ENCODE measurements around the gene FAM83D.
A peak's percentile ranks its signal among the peaks of the same experiment; 100 is the strongest.
"Not testable (repeated sequence)": the region's sequence is repeated elsewhere in the genome, so short reads cannot be mapped to it uniquely, and the experiment has no call there.

Gene FAM83D

GRCh38 chr20:38957915-38958485, 31.8 kb downstream of the FAM83D start:
- DNase-seq (ENCODE audit: low spot score) = no peak
- no peak for TF ChIP-seq CTCF (IDR thresholded peaks at IDR 0.05; ENCODE audit: extremely low read depth, insufficient read depth, missing control alignments)
- in situ Hi-C loops (cut with MboI; ENCODE audit: low pct_unique_long_range_greater_than_20kb, low sequenced_read_pairs, unreplicated experiment) = no loop called here

GRCh38 chr20:38960187-38960687, 34.0 kb downstream of the FAM83D start:
- in situ Hi-C loops (cut with MboI; ENCODE audit: low pct_unique_long_range_greater_than_20kb, low sequenced_read_pairs, unreplicated experiment); DNase-seq (ENCODE audit: low spot score): not testable (repeated sequence)

- DNase-seq (ENCODE audit: low spot score) = no peak
- in situ Hi-C loops (cut with MboI; ENCODE audit: low pct_unique_long_range_greater_than_20kb, low sequenced_read_pairs, unreplicated experiment) = no loop called here
- TF ChIP-seq CTCF (IDR thresholded peaks at IDR 0.05; ENCODE audit: extremely low read depth, insufficient read depth, missing control alignments) = no peak
Observed at GRCh38 chr20:38961530-38962043, 35.4 kb downstream of the FAM83D start.

- peak; percentile 99 for DNase-seq (ENCODE audit: low spot score)
- TF ChIP-seq CTCF (IDR thresholded peaks at IDR 0.05; ENCODE audit: extremely low read depth, insufficient read depth, missing control alignments) = peak; percentile 34
- in situ Hi-C loops (cut with MboI; ENCODE audit: low pct_unique_long_range_greater_than_20kb, low sequenced_read_pairs, unreplicated experiment) = no loop called here
Observed at GRCh38 chr20:38962044-38962927, 36.1 kb downstream of the FAM83D start, which contains the start of gene DHX35. TSS of gene DHX35 (plus strand) at chr20:38962344. CDS start at chr20:38962368, 24 bp downstream.

- in situ Hi-C loops (cut with MboI; ENCODE audit: low pct_unique_long_range_greater_than_20kb, low sequenced_read_pairs, unreplicated experiment) = no loop called here
- no peak for DNase-seq (ENCODE audit: low spot score)
- TF ChIP-seq CTCF (IDR thresholded peaks at IDR 0.05; ENCODE audit: extremely low read depth, insufficient read depth, missing control alignments) = no peak
Observed at GRCh38 chr20:38962928-38963401, 36.7 kb downstream of the FAM83D start.

GRCh38 chr20:38963745-38964144, 37.5 kb downstream of the FAM83D start:
- no peak for DNase-seq (ENCODE audit: low spot score)
- no peak for TF ChIP-seq CTCF (IDR thresholded peaks at IDR 0.05; ENCODE audit: extremely low read depth, insufficient read depth, missing control alignments)
- in situ Hi-C loops (cut with MboI; ENCODE audit: low pct_unique_long_range_greater_than_20kb, low sequenced_read_pairs, unreplicated experiment) = no loop called here

Data from GM13977 (cell line).